GM19023 (cell line): ENCODE data around the gene SDCBP2.

Source experiments
- ATAC-seq: cut with Tn5 transposase; IDR thresholded peaks from one replicate; pipeline ENCODE4 v1.9.1; 2021; ENCODE audit warnings: mild to moderate bottlenecking, moderate library complexity; ENCODE audit not compliant: unreplicated experiment

SDCBP2 gene

GRCh38 chr20:1298888-1299511 is 29.9 kb downstream of the SDCBP2 start:
- ATAC-seq = no peak

GRCh38 chr20:1298166-1298565 is 30.8 kb downstream of the SDCBP2 start:
- ATAC-seq = no peak

- no peak for ATAC-seq
Measured at GRCh38 chr20:1297486-1297885, 31.5 kb downstream of the SDCBP2 start.

GRCh38 chr20:1296922-1297321 is 32.0 kb downstream of the SDCBP2 start:
- ATAC-seq = no peak

GRCh38 chr20:1296117-1296610 is 32.8 kb downstream of the SDCBP2 start:
- no peak for ATAC-seq

GRCh38 chr20:1295276-1295930 is 33.5 kb downstream of the SDCBP2 start:
- no peak for ATAC-seq

- ATAC-seq = no peak
Measured at GRCh38 chr20:1294497-1294896, 34.4 kb downstream of the SDCBP2 start.

GRCh38 chr20:1293641-1294379 is 35.1 kb downstream of the SDCBP2 start:
- ATAC-seq = no peak

GRCh38 chr20:1292620-1293019 is 36.3 kb downstream of the SDCBP2 start:
- no peak for ATAC-seq

GRCh38 chr20:1291191-1291741 is 37.7 kb downstream of the SDCBP2 start:
- ATAC-seq = no peak

- no peak for ATAC-seq
Measured at GRCh38 chr20:1287787-1288569, 41.0 kb downstream of the SDCBP2 start.

- no peak for ATAC-seq
Measured at GRCh38 chr20:1287306-1287705, 41.6 kb downstream of the SDCBP2 start.

GRCh38 chr20:1286267-1287024 is 42.5 kb downstream of the SDCBP2 start:
- no peak for ATAC-seq

GRCh38 chr20:1283522-1284510 is 45.1 kb downstream of the SDCBP2 start:
- no peak for ATAC-seq

GRCh38 chr20:1282966-1283365 is 46.0 kb downstream of the SDCBP2 start:
- ATAC-seq = no peak

GRCh38 chr20:1281279-1282057 is 47.5 kb downstream of the SDCBP2 start:
- no peak for ATAC-seq

- ATAC-seq = no peak
Measured at GRCh38 chr20:1280195-1281102, 48.5 kb downstream of the SDCBP2 start.
